Measurements from ENCODE around the gene AHCYL2. TPM values are rescaled to one million over a fixed set of nuclear protein-coding genes. Genes with fewer than 3 reads are reported as not detected.

Gene AHCYL2
- total RNA-seq, 1 experiment from 2014 or later, result 25.6 TPM

DNA sequence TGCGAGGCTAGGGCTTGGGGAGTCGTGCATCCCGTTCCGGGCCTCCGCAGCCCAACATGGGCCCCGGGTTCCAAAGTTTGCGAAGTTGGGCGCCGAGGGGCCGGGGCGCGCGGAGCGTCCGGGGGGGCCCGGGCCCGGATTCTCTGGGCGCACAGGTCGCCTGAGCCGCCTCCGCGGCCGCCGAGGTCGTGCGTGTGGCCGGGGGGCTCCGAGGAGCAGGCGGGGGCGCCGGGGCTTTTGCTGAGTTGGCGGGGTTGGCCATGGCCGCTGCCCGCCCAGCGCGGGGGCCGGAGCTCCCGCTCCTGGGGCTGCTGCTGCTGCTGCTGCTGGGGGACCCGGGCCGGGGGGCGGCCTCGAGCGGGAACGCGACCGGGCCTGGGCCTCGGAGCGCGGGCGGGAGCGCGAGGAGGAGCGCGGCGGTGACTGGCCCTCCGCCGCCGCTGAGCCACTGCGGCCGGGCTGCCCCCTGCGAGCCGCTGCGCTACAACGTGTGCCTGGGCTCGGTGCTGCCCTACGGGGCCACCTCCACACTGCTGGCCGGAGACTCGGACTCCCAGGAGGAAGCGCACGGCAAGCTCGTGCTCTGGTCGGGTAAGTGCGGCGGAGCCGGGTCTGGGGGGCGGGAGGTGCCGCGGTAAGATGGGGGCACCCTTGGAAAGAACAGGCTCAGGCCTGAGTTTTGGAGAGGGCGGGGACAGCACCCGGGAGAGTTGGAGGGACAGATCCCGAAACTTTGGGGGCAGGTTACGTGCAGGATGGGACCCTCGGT is 35.8 kb upstream of the AHCYL2 start (continued):
- no peak for TF ChIP-seq CREB1 (CRISPR knock-in tag; IDR thresholded peaks at IDR 0.05)
- no peak for TF ChIP-seq USF2 (CRISPR knock-in tag; IDR thresholded peaks at IDR 0.05)
- TF ChIP-seq, protein P1, sequence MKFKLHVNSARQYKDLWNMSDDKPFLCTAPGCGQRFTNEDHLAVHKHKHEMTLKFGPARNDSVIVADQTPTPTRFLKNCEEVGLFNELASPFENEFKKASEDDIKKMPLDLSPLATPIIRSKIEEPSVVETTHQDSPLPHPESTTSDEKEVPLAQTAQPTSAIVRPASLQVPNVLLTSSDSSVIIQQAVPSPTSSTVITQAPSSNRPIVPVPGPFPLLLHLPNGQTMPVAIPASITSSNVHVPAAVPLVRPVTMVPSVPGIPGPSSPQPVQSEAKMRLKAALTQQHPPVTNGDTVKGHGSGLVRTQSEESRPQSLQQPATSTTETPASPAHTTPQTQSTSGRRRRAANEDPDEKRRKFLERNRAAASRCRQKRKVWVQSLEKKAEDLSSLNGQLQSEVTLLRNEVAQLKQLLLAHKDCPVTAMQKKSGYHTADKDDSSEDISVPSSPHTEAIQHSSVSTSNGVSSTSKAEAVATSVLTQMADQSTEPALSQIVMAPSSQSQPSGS (CRISPR knock-in tag; IDR thresholded peaks at IDR 0.05; ENCODE audit: borderline replicate concordance, low read depth), result no peak
- TF ChIP-seq, protein P2, sequence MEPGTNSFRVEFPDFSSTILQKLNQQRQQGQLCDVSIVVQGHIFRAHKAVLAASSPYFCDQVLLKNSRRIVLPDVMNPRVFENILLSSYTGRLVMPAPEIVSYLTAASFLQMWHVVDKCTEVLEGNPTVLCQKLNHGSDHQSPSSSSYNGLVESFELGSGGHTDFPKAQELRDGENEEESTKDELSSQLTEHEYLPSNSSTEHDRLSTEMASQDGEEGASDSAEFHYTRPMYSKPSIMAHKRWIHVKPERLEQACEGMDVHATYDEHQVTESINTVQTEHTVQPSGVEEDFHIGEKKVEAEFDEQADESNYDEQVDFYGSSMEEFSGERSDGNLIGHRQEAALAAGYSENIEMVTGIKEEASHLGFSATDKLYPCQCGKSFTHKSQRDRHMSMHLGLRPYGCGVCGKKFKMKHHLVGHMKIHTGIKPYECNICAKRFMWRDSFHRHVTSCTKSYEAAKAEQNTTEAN (CRISPR knock-in tag; IDR thresholded peaks at IDR 0.05), result 0 out of 2 replicates have a peak, but pooled peaks have one; percentile 27
- no peak for TF ChIP-seq AFF4 (CRISPR knock-in tag; IDR thresholded peaks at IDR 0.05; ENCODE audit: borderline replicate concordance)
- no peak for TF ChIP-seq TEAD4 (CRISPR knock-in tag; IDR thresholded peaks at IDR 0.05)
- TF ChIP-seq NR3C1 (CRISPR knock-in tag; conservative IDR thresholded peaks at IDR 0.05; ENCODE audit: low read depth), result 0 out of 2 replicates have a peak, but pooled peaks have one; percentile 54
- TF ChIP-seq PRDM15 (CRISPR knock-in tag; IDR thresholded peaks at IDR 0.05), result 0 out of 2 replicates have a peak, but pooled peaks have one; percentile 8
- TF ChIP-seq NR2C2 (CRISPR knock-in tag; IDR thresholded peaks at IDR 0.05), result no peak
- TF ChIP-seq, protein P3, sequence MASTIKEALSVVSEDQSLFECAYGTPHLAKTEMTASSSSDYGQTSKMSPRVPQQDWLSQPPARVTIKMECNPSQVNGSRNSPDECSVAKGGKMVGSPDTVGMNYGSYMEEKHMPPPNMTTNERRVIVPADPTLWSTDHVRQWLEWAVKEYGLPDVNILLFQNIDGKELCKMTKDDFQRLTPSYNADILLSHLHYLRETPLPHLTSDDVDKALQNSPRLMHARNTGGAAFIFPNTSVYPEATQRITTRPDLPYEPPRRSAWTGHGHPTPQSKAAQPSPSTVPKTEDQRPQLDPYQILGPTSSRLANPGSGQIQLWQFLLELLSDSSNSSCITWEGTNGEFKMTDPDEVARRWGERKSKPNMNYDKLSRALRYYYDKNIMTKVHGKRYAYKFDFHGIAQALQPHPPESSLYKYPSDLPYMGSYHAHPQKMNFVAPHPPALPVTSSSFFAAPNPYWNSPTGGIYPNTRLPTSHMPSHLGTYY (CRISPR knock-in tag; IDR thresholded peaks at IDR 0.05), result no peak
- TF ChIP-seq ATF3 (CRISPR knock-in tag; conservative IDR thresholded peaks at IDR 0.05), result no peak
- TF ChIP-seq ZNF317 (CRISPR knock-in tag; IDR thresholded peaks at IDR 0.05; ENCODE audit: borderline replicate concordance, low read depth), result no peak
- no peak for TF ChIP-seq ZNF121 (CRISPR knock-in tag; IDR thresholded peaks at IDR 0.05)
- no peak for TF ChIP-seq PRRX2 (CRISPR knock-in tag; IDR thresholded peaks at IDR 0.05)
- TF ChIP-seq, protein P4, sequence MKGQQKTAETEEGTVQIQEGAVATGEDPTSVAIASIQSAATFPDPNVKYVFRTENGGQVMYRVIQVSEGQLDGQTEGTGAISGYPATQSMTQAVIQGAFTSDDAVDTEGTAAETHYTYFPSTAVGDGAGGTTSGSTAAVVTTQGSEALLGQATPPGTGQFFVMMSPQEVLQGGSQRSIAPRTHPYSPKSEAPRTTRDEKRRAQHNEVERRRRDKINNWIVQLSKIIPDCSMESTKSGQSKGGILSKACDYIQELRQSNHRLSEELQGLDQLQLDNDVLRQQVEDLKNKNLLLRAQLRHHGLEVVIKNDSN (CRISPR knock-in tag; IDR thresholded peaks at IDR 0.05), result no peak
- TF ChIP-seq, protein P5, sequence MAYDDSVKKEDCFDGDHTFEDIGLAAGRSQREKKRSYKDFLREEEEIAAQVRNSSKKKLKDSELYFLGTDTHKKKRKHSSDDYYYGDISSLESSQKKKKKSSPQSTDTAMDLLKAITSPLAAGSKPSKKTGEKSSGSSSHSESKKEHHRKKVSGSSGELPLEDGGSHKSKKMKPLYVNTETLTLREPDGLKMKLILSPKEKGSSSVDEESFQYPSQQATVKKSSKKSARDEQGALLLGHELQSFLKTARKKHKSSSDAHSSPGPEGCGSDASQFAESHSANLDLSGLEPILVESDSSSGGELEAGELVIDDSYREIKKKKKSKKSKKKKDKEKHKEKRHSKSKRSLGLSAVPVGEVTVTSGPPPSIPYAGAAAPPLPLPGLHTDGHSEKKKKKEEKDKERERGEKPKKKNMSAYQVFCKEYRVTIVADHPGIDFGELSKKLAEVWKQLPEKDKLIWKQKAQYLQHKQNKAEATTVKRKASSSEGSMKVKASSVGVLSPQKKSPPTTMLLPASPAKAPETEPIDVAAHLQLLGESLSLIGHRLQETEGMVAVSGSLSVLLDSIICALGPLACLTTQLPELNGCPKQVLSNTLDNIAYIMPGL (CRISPR knock-in tag; IDR thresholded peaks at IDR 0.05), result no peak
- TF ChIP-seq ATF1 (CRISPR knock-in tag; IDR thresholded peaks at IDR 0.05), result 0 out of 2 replicates have a peak, but pooled peaks have one; percentile 14
- peak; percentile 50; the same call in 1 of the 2 replicates for TF ChIP-seq FOXK1 (CRISPR knock-in tag; IDR thresholded peaks at IDR 0.05)
- no peak for TF ChIP-seq ZSCAN18 (CRISPR knock-in tag; IDR thresholded peaks at IDR 0.05)
- TF ChIP-seq TP53 (CRISPR knock-in tag; IDR thresholded peaks at IDR 0.05), result no peak
